ENCODE data around the gene HSD11B1. TPM values are rescaled to one million over a fixed set of nuclear protein-coding genes. Genes with fewer than 3 reads are reported as not detected.

HSD11B1 gene
- total RNA-seq, 1 donor from 2014 or later, result not detected

DNA sequence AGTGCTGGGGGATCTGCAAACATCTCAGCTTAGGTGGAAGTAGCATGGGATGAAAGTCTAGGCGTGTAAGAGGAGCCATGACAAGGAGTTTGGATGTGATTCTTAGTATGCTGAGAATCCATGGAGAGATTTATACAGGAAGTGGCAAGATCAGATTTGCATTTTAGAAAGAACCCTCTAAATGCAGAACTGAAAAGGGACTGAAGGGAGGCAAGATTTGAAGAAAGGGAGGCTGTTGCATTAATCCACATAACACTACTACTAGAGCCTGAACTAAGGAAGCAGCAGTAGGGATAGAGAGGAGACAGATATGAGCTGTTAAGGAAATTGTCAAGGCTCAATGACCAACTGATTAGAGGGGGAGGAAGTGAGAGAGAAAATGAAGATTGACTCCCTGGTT, 69.9 kb downstream of the HSD11B1 start:
- H3K36me3 Mint-ChIP-seq (ENCODE audit: low read depth), result peaks cover 53% of the 10 kb centered on the region
- TF ChIP-seq, protein P1, sequence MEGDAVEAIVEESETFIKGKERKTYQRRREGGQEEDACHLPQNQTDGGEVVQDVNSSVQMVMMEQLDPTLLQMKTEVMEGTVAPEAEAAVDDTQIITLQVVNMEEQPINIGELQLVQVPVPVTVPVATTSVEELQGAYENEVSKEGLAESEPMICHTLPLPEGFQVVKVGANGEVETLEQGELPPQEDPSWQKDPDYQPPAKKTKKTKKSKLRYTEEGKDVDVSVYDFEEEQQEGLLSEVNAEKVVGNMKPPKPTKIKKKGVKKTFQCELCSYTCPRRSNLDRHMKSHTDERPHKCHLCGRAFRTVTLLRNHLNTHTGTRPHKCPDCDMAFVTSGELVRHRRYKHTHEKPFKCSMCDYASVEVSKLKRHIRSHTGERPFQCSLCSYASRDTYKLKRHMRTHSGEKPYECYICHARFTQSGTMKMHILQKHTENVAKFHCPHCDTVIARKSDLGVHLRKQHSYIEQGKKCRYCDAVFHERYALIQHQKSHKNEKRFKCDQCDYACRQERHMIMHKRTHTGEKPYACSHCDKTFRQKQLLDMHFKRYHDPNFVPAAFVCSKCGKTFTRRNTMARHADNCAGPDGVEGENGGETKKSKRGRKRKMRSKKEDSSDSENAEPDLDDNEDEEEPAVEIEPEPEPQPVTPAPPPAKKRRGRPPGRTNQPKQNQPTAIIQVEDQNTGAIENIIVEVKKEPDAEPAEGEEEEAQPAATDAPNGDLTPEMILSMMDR (IDR thresholded peaks at IDR 0.05), result no peak
- peak overlapping the region; percentile 60 for H3K4me3 Mint-ChIP-seq
- no peaks in the 10 kb centered on the region for H3K4me1 Mint-ChIP-seq
- DNase-seq (no peak), ATAC-seq (ENCODE audit: low read depth) (peak; percentile 68)
- H3K27ac Mint-ChIP-seq, result no peak overlapping the region
- no peaks in the 10 kb centered on the region for H3K27me3 Mint-ChIP-seq
- ChIA-PET POLR2A (interaction anchor here (0.6 to 4.9 kb wide), 9 partner anchors 7 to 141 kb away, joined by 3 to 49 read pairs (median 4); partner anchors contain the start of genes C1orf74, IRF6 and TRAF3IP3), CTCF (interaction anchor here (0.9 to 2.3 kb wide), 4 partner anchors 9 to 53 kb away, joined by 3 to 15 read pairs (median 4); partner anchors contain the start of gene UTP25)
- intact Hi-C loops (cut with micrococcal nuclease), result loop anchor here (1.0 to 2.0 kb wide), 2 partner anchors 8 to 18 kb away; partner anchors contain the start of gene TRAF3IP3
- no peaks in the 10 kb centered on the region for H3K9me3 Mint-ChIP-seq

DNA sequence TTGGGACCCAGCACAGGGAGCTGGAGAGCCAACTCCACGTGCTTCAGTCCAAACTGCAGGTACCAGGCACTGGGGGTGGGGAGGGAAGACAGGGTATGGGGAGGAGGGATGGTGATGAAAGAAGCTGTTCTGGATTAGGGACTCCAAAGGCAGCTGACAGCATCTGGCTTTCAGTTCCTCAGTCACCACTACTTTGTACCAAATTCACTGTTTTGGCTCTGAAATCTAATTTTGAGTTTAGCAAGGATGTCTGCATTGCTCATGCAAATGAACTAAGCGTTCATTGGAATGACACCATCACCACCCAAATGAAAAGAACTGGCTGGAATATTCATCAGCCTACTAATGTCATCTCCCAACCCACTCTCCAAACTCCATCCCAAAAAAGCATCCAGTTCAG, 71.0 kb downstream of the HSD11B1 start:
- H3K27ac Mint-ChIP-seq, result no peak overlapping the region
- DNase-seq (no peak), ATAC-seq (ENCODE audit: low read depth) (no peak)
- H3K36me3 Mint-ChIP-seq (ENCODE audit: low read depth), result peaks cover 62% of the 10 kb centered on the region
- intact Hi-C loops (cut with micrococcal nuclease), result loop anchor here (2.0 kb wide), 1 partner anchor 19 kb away; the partner anchor contains the start of gene TRAF3IP3
- H3K9me3 Mint-ChIP-seq, result no peaks in the 10 kb centered on the region
- peak overlapping the region; percentile 60 for H3K4me3 Mint-ChIP-seq
- TF ChIP-seq, protein P1 (IDR thresholded peaks at IDR 0.05), result no peak
- POLR2A ChIA-PET, result interaction anchor here (0.7 to 4.9 kb wide), 6 partner anchors 8 to 48 kb away, joined by 3 to 49 read pairs (median 3); partner anchors contain the start of genes C1orf74 and TRAF3IP3
- no peaks in the 10 kb centered on the region for H3K4me1 Mint-ChIP-seq
- H3K27me3 Mint-ChIP-seq, result no peaks in the 10 kb centered on the region
- CTCF ChIA-PET, result interaction anchor here (0.8 to 2.3 kb wide), 9 partner anchors 8 to 83 kb away, joined by 3 to 15 read pairs (median 3); partner anchors contain the start of gene TRAF3IP3

DNA sequence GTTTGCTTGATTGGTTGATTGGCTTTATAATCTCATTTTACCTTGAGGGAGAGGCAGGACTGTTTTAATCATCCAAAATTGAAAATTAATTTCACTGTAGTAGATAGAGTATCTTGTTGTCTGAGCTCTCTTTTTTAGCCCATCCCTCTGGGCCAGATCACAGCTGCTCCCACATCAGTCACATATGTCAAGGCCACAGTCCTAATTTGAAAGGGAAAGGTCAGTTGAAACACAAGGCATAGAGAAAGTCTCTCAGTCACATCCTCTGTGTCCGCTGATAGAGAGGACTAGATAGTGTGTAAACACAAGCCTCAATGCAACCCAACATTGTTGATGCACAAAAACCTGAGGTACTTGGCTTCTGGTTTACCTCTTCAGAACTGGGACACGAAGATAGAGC, 72.9 kb downstream of the HSD11B1 start:
- Mint-ChIP-seq H3K27me3 (no peaks in the 10 kb centered on the region), H3K27ac (peak overlapping the region; percentile 53), H3K36me3 (ENCODE audit: low read depth) (peaks cover 76% of the 10 kb centered on the region), H3K4me1 (no peaks in the 10 kb centered on the region), H3K9me3 (no peaks in the 10 kb centered on the region), H3K4me3 (no peak overlapping the region)
- ChIA-PET POLR2A (interaction anchor here (1.8 to 2.2 kb wide), 2 partner anchors 9 to 21 kb away, joined by 7 to 9 read pairs; partner anchors contain the start of gene TRAF3IP3), CTCF (no interaction called here)
- DNase-seq (no peak), ATAC-seq (ENCODE audit: low read depth) (no peak)
- TF ChIP-seq, protein P1 (IDR thresholded peaks at IDR 0.05), result no peak
- intact Hi-C loops (cut with micrococcal nuclease), result no loop called here

DNA sequence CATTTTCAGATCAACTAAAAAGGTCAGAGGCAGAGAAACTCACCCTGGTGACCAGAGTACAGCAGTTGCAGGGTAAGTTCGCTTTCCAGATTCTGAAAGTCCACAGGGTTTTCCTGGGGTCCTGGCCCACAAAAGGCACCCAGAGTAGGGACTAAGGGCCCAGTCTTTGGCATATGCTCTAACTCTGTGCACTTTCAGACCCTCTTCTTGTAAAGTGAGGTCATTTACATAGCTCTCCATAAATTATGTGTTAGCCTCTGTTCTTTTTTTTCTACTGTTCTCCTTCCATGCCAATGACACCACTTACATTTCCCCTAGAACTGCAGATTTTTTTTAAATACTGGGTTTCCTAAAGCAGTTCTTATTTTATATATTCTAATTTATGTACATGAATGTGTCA, 73.5 kb downstream of the HSD11B1 start:
- ChIA-PET POLR2A (interaction anchor here (0.9 to 2.2 kb wide), 3 partner anchors 9 to 22 kb away, joined by 3 to 9 read pairs (median 7); partner anchors contain the start of gene TRAF3IP3), CTCF (no interaction called here)
- H3K4me1 Mint-ChIP-seq, result no peaks in the 10 kb centered on the region
- H3K36me3 Mint-ChIP-seq (ENCODE audit: low read depth), result peaks cover 79% of the 10 kb centered on the region
- H3K9me3 Mint-ChIP-seq, result no peaks in the 10 kb centered on the region
- no peaks in the 10 kb centered on the region for H3K27me3 Mint-ChIP-seq
- no peak overlapping the region for H3K27ac Mint-ChIP-seq
- ATAC-seq (ENCODE audit: low read depth), result no peak
- no peak for DNase-seq
- no peak overlapping the region for H3K4me3 Mint-ChIP-seq
- TF ChIP-seq, protein P1 (IDR thresholded peaks at IDR 0.05), result no peak
- intact Hi-C loops (cut with micrococcal nuclease), result no loop called here

DNA sequence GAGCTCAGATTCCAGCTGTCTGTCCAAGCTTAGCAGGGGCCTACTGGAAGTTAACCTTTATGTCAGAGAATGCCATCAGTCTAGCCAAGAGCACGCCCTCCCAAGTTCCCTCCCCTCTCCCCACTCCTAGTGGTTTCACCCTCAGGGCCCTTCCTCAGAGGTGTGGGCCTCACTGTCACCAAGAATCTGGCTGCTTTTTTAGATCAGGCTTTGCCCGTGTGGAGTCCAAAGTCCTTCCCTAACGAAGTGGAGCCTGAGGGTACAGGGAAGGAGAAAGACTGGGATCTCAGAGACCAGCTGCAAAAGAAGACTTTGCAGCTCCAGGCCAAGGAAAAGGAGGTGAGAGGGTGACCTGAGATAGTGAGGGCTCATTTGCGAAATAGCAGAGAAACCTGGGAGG, 75.6 kb downstream of the HSD11B1 start:
- Mint-ChIP-seq H3K27ac (peak overlapping the region; percentile 36), H3K36me3 (ENCODE audit: low read depth) (peaks cover 77% of the 10 kb centered on the region), H3K4me1 (peaks cover 20% of the 10 kb centered on the region), H3K9me3 (no peaks in the 10 kb centered on the region), H3K4me3 (no peak overlapping the region), H3K27me3 (peaks cover 2% of the 10 kb centered on the region)
- DNase-seq (no peak), ATAC-seq (ENCODE audit: low read depth) (no peak)
- ChIA-PET CTCF (no interaction called here), POLR2A (interaction anchor here (1.8 kb wide), 1 partner anchor 12 kb away, joined by 14 read pairs; no protein-coding TSS in a partner anchor)
- TF ChIP-seq, protein P1 (IDR thresholded peaks at IDR 0.05), result no peak
- intact Hi-C loops (cut with micrococcal nuclease), result loop anchor here (5.0 to 10.0 kb wide), 3 partner anchors 33 to 1547 kb away; partner anchors contain the start of genes RCOR3 and TRAF5

Measured in activated B cell treated with CpG ODN at 0.5 μM for 24 hours (primary cell).